Lower leg skin (tissue), 3 donors: ENCODE data around the gene PRORP.

ENCODE experiments used
- CTCF ChIP-seq, 3 donors: fragments of 450-650 bp; IDR thresholded peaks; one replicate each; pipeline ENCODE4 v1.5.1; 2016; ENCODE audit warnings: antibody characterized with exemption in 3 of 3, mild to moderate bottlenecking in 3 of 3, moderate library complexity in 2 of 3
- POLR2A ChIP-seq, 2 donors: fragments of 450-650 bp; IDR thresholded peaks; one replicate each; pipeline ENCODE4 v1.6.1; 2016 to 2017; ENCODE audit warnings: antibody characterized with exemption in 2 of 2, mild to moderate bottlenecking in 1 of 2, moderate library complexity in 1 of 2

GRCh38 chr14:35147711-35148110 is 25.4 kb downstream of the PRORP start:
- no peak for TF ChIP-seq CTCF (IDR thresholded peaks at IDR 0.05)
- no peak for TF ChIP-seq POLR2A (IDR thresholded peaks at IDR 0.05)
